Hindlimb muscle (tissue), 1 donor: Measurements from ENCODE around the gene LMOD3. TPM values are rescaled to one million over a fixed set of nuclear protein-coding genes. Genes with fewer than 3 reads are reported as not detected.

ENCODE experiments used
- DNase-seq: peaks from one replicate; pipeline ENCODE4 v3.0.0-alpha.2; 2013
- polyA plus RNA-seq: library from polyadenylated mRNA; unstranded; fragments of 120-200 nt; gene quantifications from one replicate; pipeline ENCODE4 v1.2.1, GENCODE V29; 2013; ENCODE audit not compliant: insufficient read length

LMOD3 gene
- 163 TPM for polyA plus RNA-seq

- DNase-seq: peak; percentile 54
Observed at GRCh38 chr3:69122403-69122802, at the start of gene LMOD3. Gene LMOD3 (minus strand): TSS chr3:69122595. CDS start chr3:69122386, 209 bp downstream.

GRCh38 chr3:69172058-69172457 is 49.7 kb upstream of the LMOD3 start:
- no peak for DNase-seq

GRCh38 chr3:69166446-69166845 is 44.1 kb upstream of the LMOD3 start:
- no peak for DNase-seq

GRCh38 chr3:69165744-69166143 is 43.3 kb upstream of the LMOD3 start:
- no peak for DNase-seq

GRCh38 chr3:69164296-69164695 is 41.9 kb upstream of the LMOD3 start:
- DNase-seq: no peak

- no peak for DNase-seq
Observed at GRCh38 chr3:69162308-69162980, 40.0 kb upstream of the LMOD3 start.

- peak; percentile 38 for DNase-seq
Observed at GRCh38 chr3:69161587-69162307, 39.4 kb upstream of the LMOD3 start.

- no peak for DNase-seq
Observed at GRCh38 chr3:69160525-69160924, 38.1 kb upstream of the LMOD3 start.

GRCh38 chr3:69160107-69160506 is 37.7 kb upstream of the LMOD3 start:
- DNase-seq: no peak

GRCh38 chr3:69149586-69149985 is 27.2 kb upstream of the LMOD3 start:
- DNase-seq: no peak

GRCh38 chr3:69145688-69146087 is 23.3 kb upstream of the LMOD3 start:
- no peak for DNase-seq

- DNase-seq: no peak
Observed at GRCh38 chr3:69144631-69145245, 22.3 kb upstream of the LMOD3 start.

GRCh38 chr3:69143612-69144011 is 21.2 kb upstream of the LMOD3 start:
- DNase-seq: no peak

GRCh38 chr3:69142797-69143454 is 20.5 kb upstream of the LMOD3 start:
- DNase-seq: no peak

- no peak for DNase-seq
Observed at GRCh38 chr3:69142090-69142489, 19.7 kb upstream of the LMOD3 start.

- DNase-seq: no peak
Observed at GRCh38 chr3:69141313-69141712, 18.9 kb upstream of the LMOD3 start.

GRCh38 chr3:69137412-69137811 is 15.0 kb upstream of the LMOD3 start:
- DNase-seq: no peak

- DNase-seq: no peak
Observed at GRCh38 chr3:69137005-69137404, 14.6 kb upstream of the LMOD3 start.

- DNase-seq: no peak
Observed at GRCh38 chr3:69130689-69131088, 8.3 kb upstream of the LMOD3 start.

GRCh38 chr3:69129531-69129930 is 7.1 kb upstream of the LMOD3 start:
- no peak for DNase-seq

- DNase-seq: no peak
Observed at GRCh38 chr3:69128509-69128908, 6.1 kb upstream of the LMOD3 start.

- DNase-seq: no peak
Observed at GRCh38 chr3:69126999-69127398, 4.6 kb upstream of the LMOD3 start.

GRCh38 chr3:69126216-69126615 is 3.8 kb upstream of the LMOD3 start:
- no peak for DNase-seq
